Gastrocnemius medialis (tissue), 4 donors: ENCODE measurements around the gene ACIN1. TPM values are rescaled to one million over a fixed set of nuclear protein-coding genes. Genes with fewer than 3 reads are reported as not detected.

Experiments
- ATAC-seq, 2 donors: fragments of 150-250 bp; one replicate each; pipeline ENCODE4 v1.9.1; 2016
- DNase-seq, 2 donors: peaks; one replicate each; pipeline ENCODE4 v3.0.0-alpha.2; 2019
- H3K27ac ChIP-seq, 4 donors: fragments of 200-600 bp; sonication (generic); 1 replicate in 1 of 4; 2 replicates in 3 of 4; pipeline ENCODE4 v1.5.1; 2016 to 2018; ENCODE audit warnings: mild to moderate bottlenecking in 2 of 4, moderate library complexity in 1 of 4
- H3K27me3 ChIP-seq, 3 donors: fragments of 200-600 bp; sonication (generic) in 2 of 3; 1 replicate in 1 of 3; 2 replicates in 2 of 3; pipeline versions ENCODE4 v1.5.1 to v1.6.0; 2016 to 2019; ENCODE audit warnings: mild to moderate bottlenecking in 1 of 3, moderate library complexity in 1 of 3
- H3K36me3 ChIP-seq, 2 donors: fragments of 200-600 bp; sonication (generic) in 1 of 2; one replicate each; pipeline ENCODE4 v1.5.1; 2017 to 2018
- H3K4me1 ChIP-seq, 2 donors: fragments of 200-600 bp; sonication (generic) in 1 of 2; one replicate each; pipeline ENCODE4 v1.5.1; 2016 to 2017; ENCODE audit warnings: mild to moderate bottlenecking in 2 of 2
- H3K4me3 ChIP-seq, 4 donors: fragments of 200-600 bp; sonication (generic) in 3 of 4; 1 replicate in 1 of 4; 2 replicates in 3 of 4; pipeline ENCODE4 v1.5.1; 2016 to 2019; ENCODE audit warnings: mild to moderate bottlenecking in 2 of 4
- H3K9me3 ChIP-seq, 3 donors: fragments of 200-600 bp; sonication (generic) in 2 of 3; 1 replicate in 1 of 3; 2 replicates in 2 of 3; pipeline ENCODE4 v1.5.1; 2016 to 2019
- CTCF ChIP-seq, 5 experiments: fragments of 450-650 bp in 3 of 5; fragments of 200-600 bp in 2 of 5; sonication (generic) in 2 of 5; IDR thresholded peaks in 4 of 5; conservative IDR thresholded peaks in 1 of 5; 1 replicate in 4 of 5; 2 replicates in 1 of 5; pipeline ENCODE4 v1.5.1; 2016 to 2019; ENCODE audit warnings: antibody characterized with exemption in 5 of 5, mild to moderate bottlenecking in 3 of 5, moderate library complexity in 3 of 5
- POLR2A ChIP-seq, 2 donors: fragments of 450-650 bp; IDR thresholded peaks; one replicate each; pipeline ENCODE4 v1.6.1; 2017; ENCODE audit warnings: antibody characterized with exemption in 2 of 2, mild to moderate bottlenecking in 2 of 2, moderate library complexity in 2 of 2
- in situ Hi-C, 4 donors: fragments of 200-750 bp; cut with MboI; loops; one replicate each; pipeline versions ENCODE4 v1.15.0 to v1.8.0; 2017; ENCODE audit warnings: low sequenced_read_pairs in 4 of 4
- intact Hi-C: fragments of 100-400 bp; cut with DNase I; formaldehyde crosslinking; loops from one replicate; pipeline ENCODE4 v1.15.1; 2023; ENCODE audit warnings: low total_unique reads
- total RNA-seq, 4 donors: library from RNA; depleted of rRNA; stranded (reverse); fragments of >200 nt; gene quantifications; one replicate each; pipeline versions ENCODE4 v1.1.0 to v1.2.3, GENCODE V29; 2016

ACIN1 gene
- total RNA-seq, 4 donors from 2014 or later = 61.9 to 74.8 (median 70.6) TPM

DNA sequence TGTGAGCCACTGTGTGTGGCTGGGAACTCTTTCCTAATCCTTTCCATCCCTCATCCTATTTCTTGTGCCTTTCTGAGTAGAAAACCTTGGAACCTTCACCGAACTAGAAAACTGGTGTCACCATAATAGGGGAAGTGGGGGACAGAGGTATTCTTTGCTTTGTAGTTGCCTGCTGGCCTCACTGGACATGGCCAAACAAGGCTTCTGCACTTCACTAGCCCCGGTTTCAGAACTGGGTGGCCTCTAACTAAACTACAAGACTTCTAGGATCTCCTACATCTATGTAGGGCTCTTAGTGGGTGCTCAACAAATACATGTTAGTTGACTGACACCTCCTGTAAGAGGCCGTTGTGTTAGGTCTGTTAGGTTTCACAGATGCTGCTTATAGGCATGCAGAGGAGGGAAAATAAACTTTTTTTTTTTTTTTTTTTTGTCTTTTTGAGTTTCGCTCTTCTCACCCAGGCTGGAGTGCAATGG, 10.4 kb upstream of the ACIN1 start:
- TF ChIP-seq CTCF (IDR thresholded peaks at IDR 0.05 in 4 of 5, conservative IDR thresholded peaks at IDR 0.05 in 1 of 5) (no peak), POLR2A (IDR thresholded peaks at IDR 0.05) (no peak)
- ATAC-seq (no peak), DNase-seq (no peak)
- Histone ChIP-seq H3K9me3 (no peaks in the 10 kb centered on the region), H3K4me1 (no peaks in the 10 kb centered on the region), H3K36me3 (no peaks in the 10 kb centered on the region), H3K27ac (no peak overlapping the region), H3K27me3 (no peaks in the 10 kb centered on the region), H3K4me3 (no peak overlapping the region)
- intact Hi-C loops = no loop called here
- in situ Hi-C loops = loop anchor here in 2 of 4 donors (25.0 kb wide), 1 partner anchor 182 kb away; the partner anchor contains the start of gene HOMEZ (in 2 of the 2)

GRCh38 chr14:23104591-23105347, 9.8 kb upstream of the ACIN1 start, which contains the start of gene CIROP:
Gene CIROP, minus strand, starts transcription at chr14:23104989. Its CDS starts 69 bp downstream, at chr14:23104920.
- in situ Hi-C loops = loop anchor here in 2 of 4 donors (25.0 kb wide), 1 partner anchor 183 kb away; the partner anchor contains the start of gene HOMEZ (in 2 of the 2)
- intact Hi-C loops = no loop called here
- H3K27me3 ChIP-seq = no peaks in the 10 kb centered on the region
- no peaks in the 10 kb centered on the region for H3K9me3 ChIP-seq
- no peak within 1 kb of the TSS for H3K27ac ChIP-seq
- no peak within 1 kb of the TSS for H3K4me3 ChIP-seq
- ATAC-seq (no peak), DNase-seq (no peak)
- H3K4me1 ChIP-seq = no peaks in the 10 kb centered on the region
- TF ChIP-seq CTCF (IDR thresholded peaks at IDR 0.05 in 4 of 5, conservative IDR thresholded peaks at IDR 0.05 in 1 of 5) (no peak), POLR2A (IDR thresholded peaks at IDR 0.05) (no peak)
- no peaks in the 10 kb centered on the region for H3K36me3 ChIP-seq

DNA sequence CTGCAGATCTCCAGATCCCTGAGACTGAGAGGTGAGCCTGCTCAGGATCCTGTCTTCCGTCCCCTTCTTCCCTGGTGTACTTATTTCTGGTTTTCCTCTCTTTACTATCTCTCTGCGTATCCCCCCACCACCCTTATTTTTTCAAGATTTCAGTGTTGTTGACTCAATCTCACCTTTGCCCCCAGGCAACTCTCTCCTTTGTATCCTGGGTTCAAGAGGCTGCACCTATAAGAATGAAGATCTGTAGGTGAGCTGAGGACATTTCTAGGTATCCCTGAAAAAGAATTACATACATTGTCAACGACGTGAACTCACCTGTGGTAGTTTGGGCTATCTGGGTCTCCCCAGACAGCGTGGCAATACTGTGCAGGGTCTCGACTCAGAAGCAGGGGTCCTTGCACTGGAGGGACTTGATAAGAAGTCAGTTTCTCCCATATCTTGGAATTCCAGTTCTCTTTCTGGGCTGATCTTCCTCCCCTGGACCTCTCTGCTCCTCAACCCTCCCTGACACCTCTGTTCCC, 9.2 kb upstream of the ACIN1 start:
- in situ Hi-C loops = loop anchor here in 2 of 4 donors (25.0 kb wide), 1 partner anchor 183 kb away; the partner anchor contains the start of gene HOMEZ (in 2 of the 2)
- Histone ChIP-seq H3K27me3 (no peaks in the 10 kb centered on the region), H3K9me3 (no peaks in the 10 kb centered on the region), H3K27ac (no peak overlapping the region), H3K4me1 (no peaks in the 10 kb centered on the region), H3K4me3 (no peak overlapping the region), H3K36me3 (no peaks in the 10 kb centered on the region)
- TF ChIP-seq CTCF (IDR thresholded peaks at IDR 0.05 in 4 of 5, conservative IDR thresholded peaks at IDR 0.05 in 1 of 5) (no peak), POLR2A (IDR thresholded peaks at IDR 0.05) (no peak)
- intact Hi-C loops = no loop called here
- ATAC-seq (no peak), DNase-seq (no peak)

DNA sequence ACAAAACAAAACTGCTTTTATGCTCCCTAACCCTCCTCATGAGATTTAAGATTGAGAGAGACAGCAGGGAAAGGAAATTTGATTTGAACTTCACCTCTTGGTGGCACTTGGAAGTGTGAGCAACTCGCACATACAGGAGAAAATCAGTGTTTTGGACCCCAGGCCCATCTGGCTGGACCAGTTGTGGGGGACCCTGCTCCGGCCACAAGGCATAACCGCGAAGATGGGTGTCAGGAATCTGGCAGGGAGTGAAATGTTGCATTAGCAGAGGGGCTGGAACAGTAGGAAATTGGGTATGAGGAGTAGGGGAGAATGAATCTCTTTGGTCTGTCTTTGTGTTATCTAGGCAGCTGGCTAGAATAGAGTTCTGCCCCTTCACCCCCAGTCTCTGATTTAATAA, 8.6 kb upstream of the ACIN1 start:
- DNase-seq = no peak
- no peak for ATAC-seq
- no peaks in the 10 kb centered on the region for H3K4me1 ChIP-seq
- no peak overlapping the region for H3K27ac ChIP-seq
- no peak overlapping the region for H3K4me3 ChIP-seq
- in situ Hi-C loops (loop anchor here in 2 of 4 donors (25.0 kb wide), 1 partner anchor 184 kb away; the partner anchor contains the start of gene HOMEZ (in 2 of the 2)), intact Hi-C loops (no loop called here)
- H3K9me3 ChIP-seq = no peaks in the 10 kb centered on the region
- TF ChIP-seq CTCF (IDR thresholded peaks at IDR 0.05 in 4 of 5, conservative IDR thresholded peaks at IDR 0.05 in 1 of 5) = no peak
- no peak for TF ChIP-seq POLR2A (IDR thresholded peaks at IDR 0.05)
- H3K36me3 ChIP-seq = no peaks in the 10 kb centered on the region
- no peaks in the 10 kb centered on the region for H3K27me3 ChIP-seq
